GM21447 (cell line): ENCODE results near the gene HOXB2.

Experiments used
- ATAC-seq: cut with Tn5 transposase; IDR thresholded peaks from one replicate; pipeline ENCODE4 v1.9.1; 2021; ENCODE audit not compliant: unreplicated experiment

The HOXB2 gene

GRCh38 chr17:48494335-48494734, 50.6 kb downstream of the HOXB2 start:
- no peak for ATAC-seq
